ENCODE measurements around the gene TAPT1. TPM values are rescaled to one million over a fixed set of nuclear protein-coding genes. Genes with fewer than 3 reads are reported as not detected.

The TAPT1 gene
- total RNA-seq, 1 experiment from 2014 or later, result 48.6 TPM

DNA sequence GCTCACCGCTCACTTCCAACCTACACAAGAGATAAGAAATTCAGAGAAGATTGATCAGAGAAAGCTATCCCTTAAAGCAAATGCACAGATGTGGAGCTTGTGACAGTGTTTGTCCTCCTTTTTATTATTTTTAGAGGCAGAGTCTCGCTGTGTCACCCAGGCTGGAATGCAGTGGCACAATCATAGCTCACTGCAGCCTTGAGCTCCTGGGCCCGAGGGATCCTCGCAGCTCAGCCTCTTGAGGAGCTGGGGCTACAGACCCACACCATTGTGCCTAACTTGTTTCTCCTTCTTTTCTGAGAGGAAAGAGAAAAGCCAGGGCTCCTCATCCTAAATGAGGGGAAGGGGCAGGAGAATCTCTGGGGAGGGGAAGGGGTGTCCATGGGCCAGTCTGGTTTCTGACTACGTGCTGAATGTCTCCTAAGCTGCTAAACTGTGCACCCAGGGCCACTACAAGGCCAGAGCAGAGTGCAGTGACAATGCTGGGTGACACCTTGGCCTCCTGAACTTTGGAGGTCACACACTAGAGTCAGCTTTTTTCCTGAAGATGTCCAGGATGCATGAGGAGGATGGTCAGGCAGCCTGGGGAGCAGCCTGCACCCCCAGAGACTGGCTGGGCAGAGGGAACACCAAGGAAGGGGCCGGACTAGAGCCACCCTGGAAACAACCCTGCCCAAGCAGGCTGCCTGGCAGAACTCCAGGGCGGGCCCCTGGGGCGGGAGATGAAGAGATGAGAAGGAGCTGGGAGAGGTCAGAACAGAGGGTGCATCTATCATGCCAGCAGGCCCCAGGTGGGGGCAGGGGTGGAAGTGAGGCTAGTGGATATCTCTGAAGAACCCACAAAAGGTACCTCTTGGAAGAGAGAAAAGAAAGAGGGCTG lies 87.0 kb downstream of the TAPT1 start:
- H3K4me1 ChIP-seq (ENCODE audit: insufficient read depth, low read length, poor library complexity, severe bottlenecking), result no peaks in the 10 kb centered on the region
- H3K27ac ChIP-seq (ENCODE audit: low read depth, low read length, poor library complexity, severe bottlenecking), result no peak overlapping the region
- no TSS peak for BruUV-seq (replicated peaks)
- ChIA-PET CTCF (no interaction called here), POLR2A (ENCODE audit: low non-redundant PET) (interaction anchor here (0.6 kb wide), 1 partner anchor 39 kb away, joined by 3 read pairs; no protein-coding TSS in a partner anchor)
- intact Hi-C loops (cut with micrococcal nuclease; ENCODE audit: unreplicated experiment), result no loop called here
- DNase-seq (ENCODE audit: low spot score), result no peak
- no peaks in the 10 kb centered on the region for H3K9me3 ChIP-seq (ENCODE audit: low read depth, low read length, poor library complexity, severe bottlenecking)
- H3K36me3 ChIP-seq (ENCODE audit: insufficient read depth, low read length, poor library complexity, severe bottlenecking), result no peaks in the 10 kb centered on the region
- no peak for TF ChIP-seq EZH2 (IDR thresholded peaks at IDR 0.05; ENCODE audit: borderline replicate concordance, low read depth, low read length, poor library complexity, severe bottlenecking)
- TF ChIP-seq CTCF (conservative IDR thresholded peaks at IDR 0.05; ENCODE audit: low read depth, low read length), result no peak
- H3K4me3 ChIP-seq (ENCODE audit: low read depth, low read length, poor library complexity, severe bottlenecking), result no peak overlapping the region
- H3K27me3 ChIP-seq (replicated peaks; ENCODE audit: insufficient read depth, low read depth, low read length, poor library complexity), result no peaks in the 10 kb centered on the region

- H3K27ac ChIP-seq (ENCODE audit: low read depth, low read length, poor library complexity, severe bottlenecking), result no peak overlapping the region
- no peaks in the 10 kb centered on the region for H3K27me3 ChIP-seq (replicated peaks; ENCODE audit: insufficient read depth, low read depth, low read length, poor library complexity)
- intact Hi-C loops (cut with micrococcal nuclease; ENCODE audit: unreplicated experiment), result no loop called here
- no TSS peak for BruUV-seq (replicated peaks)
- CTCF ChIA-PET, result no interaction called here
- no peak for TF ChIP-seq CTCF (conservative IDR thresholded peaks at IDR 0.05; ENCODE audit: low read depth, low read length)
- H3K36me3 ChIP-seq (ENCODE audit: insufficient read depth, low read length, poor library complexity, severe bottlenecking), result no peaks in the 10 kb centered on the region
- DNase-seq (ENCODE audit: low spot score), result no peak
- no peak overlapping the region for H3K4me3 ChIP-seq (ENCODE audit: low read depth, low read length, poor library complexity, severe bottlenecking)
- no peaks in the 10 kb centered on the region for H3K4me1 ChIP-seq (ENCODE audit: insufficient read depth, low read length, poor library complexity, severe bottlenecking)
- POLR2A ChIA-PET (ENCODE audit: low non-redundant PET), result no interaction called here
- H3K9me3 ChIP-seq (ENCODE audit: low read depth, low read length, poor library complexity, severe bottlenecking), result no peaks in the 10 kb centered on the region
Observed at GRCh38 chr4:16136827-16137226, 89.4 kb downstream of the TAPT1 start.

DNA sequence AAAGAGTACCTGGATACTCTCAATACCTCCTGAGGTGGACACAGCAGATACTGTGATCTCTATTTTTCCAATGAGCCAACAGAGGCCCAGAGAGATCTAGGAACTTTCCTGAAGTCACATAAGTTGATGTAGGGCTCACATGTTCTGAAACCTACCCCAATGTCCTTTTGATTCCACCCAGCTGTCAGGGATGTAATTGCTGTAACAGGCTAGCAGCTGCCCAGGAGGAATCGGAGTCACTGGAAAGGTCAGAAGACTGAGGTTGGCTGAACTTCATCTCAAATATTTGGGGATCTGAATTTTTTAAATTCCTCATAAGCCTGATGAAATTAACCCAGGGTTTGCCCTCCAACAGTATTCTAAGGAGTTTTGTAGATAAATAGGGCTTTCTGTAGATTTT lies 90.0 kb downstream of the TAPT1 start:
- Histone ChIP-seq H3K9me3 (ENCODE audit: low read depth, low read length, poor library complexity, severe bottlenecking) (no peaks in the 10 kb centered on the region), H3K4me3 (ENCODE audit: low read depth, low read length, poor library complexity, severe bottlenecking) (no peak overlapping the region), H3K36me3 (ENCODE audit: insufficient read depth, low read length, poor library complexity, severe bottlenecking) (no peaks in the 10 kb centered on the region), H3K27me3 (replicated peaks; ENCODE audit: insufficient read depth, low read depth, low read length, poor library complexity) (no peaks in the 10 kb centered on the region), H3K27ac (ENCODE audit: low read depth, low read length, poor library complexity, severe bottlenecking) (no peak overlapping the region), H3K4me1 (ENCODE audit: insufficient read depth, low read length, poor library complexity, severe bottlenecking) (no peaks in the 10 kb centered on the region)
- no peak for DNase-seq (ENCODE audit: low spot score)
- no peak for TF ChIP-seq CTCF (conservative IDR thresholded peaks at IDR 0.05; ENCODE audit: low read depth, low read length)
- TF ChIP-seq EZH2 (IDR thresholded peaks at IDR 0.05; ENCODE audit: borderline replicate concordance, low read depth, low read length, poor library complexity, severe bottlenecking), result no peak
- no TSS peak for BruUV-seq (replicated peaks)
- intact Hi-C loops (cut with micrococcal nuclease; ENCODE audit: unreplicated experiment), result no loop called here
- CTCF ChIA-PET, result no interaction called here
- POLR2A ChIA-PET (ENCODE audit: low non-redundant PET), result no interaction called here

Measured in A673 (cell line).